HTERT RPE-1 (cell line): ENCODE results near the gene CHIT1.

Experiments
- in situ Hi-C: fragments of 300-500 bp; cut with MboI; formaldehyde crosslinking; loops from 4 replicates; pipeline ENCODE4 v1.14.3; 2020; ENCODE audit warnings: low sequenced_read_pairs

Gene CHIT1

DNA sequence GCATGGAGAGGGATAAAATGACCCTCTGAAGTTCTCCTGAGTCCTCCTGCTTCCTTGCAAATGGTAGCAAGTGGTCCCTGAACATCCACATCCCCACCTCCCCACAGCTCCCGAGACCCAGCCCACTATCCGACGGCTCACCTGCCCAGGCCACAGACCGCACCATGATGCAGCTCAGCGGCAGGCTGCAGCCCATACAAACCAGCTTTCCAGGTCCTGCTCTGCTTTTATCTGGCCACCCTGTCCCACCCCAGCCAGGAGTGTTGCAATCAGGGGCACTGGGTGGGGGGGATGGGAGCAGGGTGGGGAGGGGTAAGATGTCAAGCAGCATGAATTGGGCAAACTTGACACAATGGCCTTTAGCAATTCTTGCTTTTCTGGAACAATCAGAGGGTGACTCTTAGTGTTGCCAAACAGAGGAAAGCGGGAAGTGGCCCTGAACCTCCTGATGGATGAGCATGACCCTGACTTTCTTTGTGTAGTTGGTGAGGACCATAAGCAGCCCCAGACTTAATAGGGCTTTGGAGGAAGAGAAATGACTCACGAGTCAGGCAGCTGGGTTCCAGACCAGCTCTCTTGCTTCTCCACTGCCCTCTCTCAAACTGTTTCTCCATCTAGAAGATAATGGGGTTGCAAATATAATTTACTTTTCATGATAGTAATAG lies at the start of gene CHIT1:
CHIT1 (minus strand) TSS at position 203 of the 665 bp plus-strand sequence; CDS start at position 166, 37 bp downstream.
- in situ Hi-C loops: no loop called here

GRCh38 chr1:203278885-203279406 lies 49.5 kb upstream of the CHIT1 start:
- in situ Hi-C loops: no loop called here

DNA sequence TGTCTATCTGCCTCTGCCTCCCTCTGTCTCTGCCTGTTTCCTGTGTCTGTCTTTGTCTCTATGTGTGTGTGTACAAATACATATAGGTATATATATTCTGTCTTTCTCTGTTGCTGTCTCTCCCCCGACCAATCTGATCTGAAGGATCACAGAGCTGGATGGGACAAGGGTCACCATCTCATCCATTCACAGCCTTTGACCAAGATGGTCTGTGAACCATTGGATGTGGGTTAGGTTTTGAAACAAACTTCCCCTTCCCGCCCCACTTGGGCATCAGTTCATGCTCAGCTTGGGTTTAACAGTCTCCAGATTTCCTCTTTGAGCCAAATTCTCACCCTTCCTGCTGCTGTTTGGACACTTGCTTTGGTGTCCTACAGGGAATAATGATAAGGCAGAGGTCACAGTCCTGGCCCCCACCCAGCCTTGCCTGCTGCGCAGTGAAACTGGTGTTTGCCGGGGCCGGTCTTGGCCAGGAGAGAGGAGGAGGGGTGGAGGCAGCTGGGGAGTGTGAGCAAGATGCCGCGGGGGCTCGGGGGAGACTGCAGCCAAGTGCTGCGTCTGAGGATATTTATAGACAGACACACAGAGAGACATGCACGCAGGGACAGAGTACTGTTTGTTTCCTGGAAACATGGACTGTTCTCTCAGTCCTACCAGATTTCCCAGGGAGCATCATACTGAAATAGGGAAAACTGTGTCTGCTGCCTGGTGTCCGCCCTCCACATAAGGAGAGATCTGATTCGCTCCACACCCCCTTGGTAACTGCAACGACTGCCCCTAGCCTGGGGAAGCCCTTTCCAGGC lies 48.8 kb upstream of the CHIT1 start:
- in situ Hi-C loops: no loop called here

GRCh38 chr1:203276916-203277545 lies 47.6 kb upstream of the CHIT1 start:
- in situ Hi-C loops: no loop called here

DNA sequence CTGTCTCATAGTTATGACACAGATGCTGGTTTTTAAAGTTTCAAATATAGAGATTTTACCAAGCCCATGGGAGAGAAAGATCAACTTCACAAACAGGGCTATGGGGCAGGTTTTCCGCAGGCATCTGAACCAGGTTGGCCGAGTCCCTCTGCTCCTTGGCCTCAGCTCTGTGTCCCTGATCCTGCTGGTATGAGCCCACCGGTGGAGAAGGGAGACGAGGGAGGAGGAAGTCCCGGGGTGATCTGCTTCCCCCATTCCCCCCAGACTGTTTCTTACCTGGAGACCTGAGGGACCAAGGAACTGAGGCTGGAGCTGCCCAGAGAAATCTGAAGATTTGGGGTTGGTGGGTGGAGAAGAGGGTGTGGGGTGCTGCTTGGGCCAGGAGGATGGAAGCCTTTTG lies 46.9 kb upstream of the CHIT1 start:
- in situ Hi-C loops: no loop called here

DNA sequence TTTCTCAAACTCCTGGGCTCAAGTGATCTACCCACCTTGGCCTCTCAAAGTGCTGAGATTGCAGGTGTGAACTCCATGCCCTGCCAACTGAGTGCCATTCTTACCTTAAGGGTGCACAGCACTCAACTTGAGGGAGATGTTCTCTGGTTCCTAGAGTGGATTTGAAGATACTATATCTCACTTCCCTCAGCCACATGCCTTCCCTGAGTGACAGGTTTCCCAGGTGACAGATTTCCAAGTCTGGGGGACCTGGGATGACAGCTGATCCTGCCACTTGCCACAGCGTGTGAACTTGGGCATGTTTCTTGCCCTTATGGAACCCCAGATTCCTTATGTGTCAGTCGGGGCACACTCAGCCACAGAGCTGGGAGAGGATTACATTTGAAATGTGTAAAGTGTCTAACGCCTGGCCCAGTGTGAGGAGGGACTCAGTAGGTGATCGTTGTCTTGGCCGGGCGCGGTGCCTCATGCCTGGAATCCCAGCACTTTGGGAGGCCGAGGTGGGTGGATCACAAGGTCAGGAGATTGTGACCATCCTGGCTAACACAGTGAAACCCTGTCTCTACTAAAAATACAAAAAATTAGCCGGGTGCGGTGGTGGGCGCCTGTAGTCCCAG lies 46.3 kb upstream of the CHIT1 start:
- in situ Hi-C loops: no loop called here

- in situ Hi-C loops: no loop called here
These were observed 45.3 kb upstream of the CHIT1 start for GRCh38 chr1:203274603-203275381.

GRCh38 chr1:203273869-203274602 lies 44.6 kb upstream of the CHIT1 start:
- in situ Hi-C loops: no loop called here

DNA sequence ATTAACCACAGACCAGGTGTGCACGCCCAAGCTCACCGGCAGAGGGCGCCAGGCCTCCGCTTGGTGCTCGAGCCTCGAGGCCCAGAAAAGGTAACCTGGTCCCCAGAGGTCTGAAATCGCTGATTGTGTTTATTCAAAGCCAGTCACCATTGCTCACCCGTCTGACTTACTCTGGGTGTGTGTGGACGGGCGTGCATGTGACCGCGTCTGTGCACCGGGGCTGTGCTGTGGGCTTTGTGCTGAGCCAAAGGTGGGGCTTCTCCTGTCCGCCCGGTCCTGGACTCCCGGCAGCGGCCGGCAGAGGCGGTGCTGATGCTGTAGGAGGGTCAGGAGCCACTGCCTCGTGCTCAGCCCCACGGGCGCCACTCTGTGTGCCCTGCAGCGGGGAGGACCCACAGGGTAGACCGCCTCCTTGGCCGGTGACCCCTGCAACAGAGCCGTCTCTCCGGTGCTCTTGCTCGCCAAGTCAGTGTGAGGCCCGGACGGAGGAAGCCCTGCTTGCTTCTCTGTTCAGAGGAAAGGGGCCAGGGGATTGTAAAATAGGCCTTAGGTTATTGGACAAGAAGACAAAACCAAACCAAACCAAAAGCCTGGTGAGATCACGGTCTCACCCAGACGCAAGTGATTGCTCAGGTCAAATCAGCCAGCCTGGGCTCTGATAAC lies 43.9 kb upstream of the CHIT1 start:
- in situ Hi-C loops: no loop called here

GRCh38 chr1:203272633-203273205 lies 43.2 kb upstream of the CHIT1 start:
- in situ Hi-C loops: no loop called here

GRCh38 chr1:203271962-203272632 lies 42.6 kb upstream of the CHIT1 start:
- in situ Hi-C loops: no loop called here

GRCh38 chr1:203271018-203271743 lies 41.7 kb upstream of the CHIT1 start:
- in situ Hi-C loops: no loop called here

DNA sequence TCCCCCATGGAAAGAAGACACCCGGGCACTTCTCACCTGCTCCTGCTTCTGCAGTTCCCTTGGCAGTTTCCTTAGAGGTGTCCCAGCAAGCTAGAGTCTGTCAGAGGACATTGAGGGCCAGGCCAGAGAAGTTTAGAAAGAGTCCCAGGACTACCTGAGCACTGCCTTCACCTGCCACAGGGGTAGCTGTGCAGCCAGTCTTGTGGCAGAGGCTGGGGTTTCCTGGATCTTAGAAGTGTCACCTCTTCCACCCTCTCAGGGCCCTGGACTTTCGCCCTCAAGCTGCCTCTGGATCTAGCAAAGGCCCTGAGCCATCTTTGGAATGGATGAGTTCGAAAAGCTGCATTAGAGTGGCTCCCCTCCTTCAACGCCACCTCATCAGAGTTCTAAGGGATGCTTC lies 41.0 kb upstream of the CHIT1 start:
- in situ Hi-C loops: no loop called here

GRCh38 chr1:203269654-203270020 lies 40.2 kb upstream of the CHIT1 start:
- in situ Hi-C loops: no loop called here

- in situ Hi-C loops: no loop called here
These were observed 39.6 kb upstream of the CHIT1 start for GRCh38 chr1:203268901-203269653.

DNA sequence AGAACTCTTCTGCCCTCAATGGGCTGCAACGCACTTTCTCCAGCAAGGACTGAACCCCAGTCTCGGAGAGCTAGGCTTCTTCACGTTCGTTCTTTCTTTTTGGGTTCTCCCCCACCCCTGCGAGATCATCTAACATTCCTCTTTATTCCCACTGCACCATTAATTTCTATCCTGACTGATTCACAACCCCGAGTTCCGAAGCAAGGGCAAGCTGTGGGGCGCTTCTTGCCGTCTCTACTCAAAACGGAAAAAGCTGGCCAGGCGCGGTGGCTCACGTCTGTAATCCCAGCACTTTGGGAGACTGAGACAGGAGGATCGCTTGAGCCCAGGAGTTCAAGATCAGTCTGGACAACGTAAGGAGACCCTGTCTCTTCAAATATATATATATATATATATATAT lies 38.4 kb upstream of the CHIT1 start:
- in situ Hi-C loops: no loop called here

DNA sequence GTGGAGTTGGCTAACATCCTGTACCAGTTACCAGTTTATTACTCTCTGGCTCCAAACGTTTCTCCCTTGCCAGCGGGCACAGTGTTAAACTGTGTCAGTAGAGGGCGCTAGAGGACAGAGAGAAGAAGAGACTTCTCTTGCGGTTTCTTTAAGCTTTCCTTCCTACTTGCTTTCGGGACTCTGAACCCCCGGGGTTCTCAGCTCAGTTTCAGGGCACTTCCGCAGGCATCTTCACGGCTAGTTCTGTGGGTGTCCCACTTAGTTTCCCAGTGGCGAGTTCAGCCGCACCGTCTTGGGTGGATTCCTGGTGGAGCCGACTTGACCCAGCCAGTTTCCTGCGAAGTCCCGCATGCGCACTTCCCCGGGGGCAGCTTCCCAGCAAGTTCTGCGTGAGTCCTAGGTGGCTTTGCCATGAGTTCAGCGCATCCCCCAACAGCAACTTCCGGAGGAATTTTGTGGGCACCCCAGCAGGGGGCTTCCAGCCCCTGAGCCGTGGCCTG lies 37.9 kb upstream of the CHIT1 start:
- in situ Hi-C loops: no loop called here
